ENCODE results near the gene MS4A4A. TPM values are rescaled to one million over a fixed set of nuclear protein-coding genes. Genes with fewer than 3 reads are reported as not detected.

Gene MS4A4A
- polyA plus RNA-seq, 1 donor from 2014 or later: not detected

DNA sequence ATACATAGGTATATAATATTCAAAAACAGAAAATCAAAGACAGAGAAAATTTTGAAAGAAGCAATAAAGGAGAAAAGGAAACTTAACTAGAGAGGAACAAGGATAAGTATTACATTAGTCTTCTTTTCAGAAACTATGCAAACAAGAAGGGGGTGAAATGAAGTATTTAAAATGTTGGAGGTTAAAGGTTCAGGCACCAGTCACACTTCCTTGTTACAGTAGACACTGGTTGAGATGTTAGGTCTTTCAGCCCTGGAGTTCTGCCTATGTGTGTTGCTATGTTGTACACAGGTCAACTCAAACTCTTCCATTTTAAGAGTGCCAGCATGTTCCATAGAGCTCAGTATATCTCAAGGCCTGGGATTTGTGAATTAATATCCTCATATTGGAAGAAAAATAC lies 6.0 kb upstream of the MS4A4A start (continued):
- TF ChIP-seq, protein P1, sequence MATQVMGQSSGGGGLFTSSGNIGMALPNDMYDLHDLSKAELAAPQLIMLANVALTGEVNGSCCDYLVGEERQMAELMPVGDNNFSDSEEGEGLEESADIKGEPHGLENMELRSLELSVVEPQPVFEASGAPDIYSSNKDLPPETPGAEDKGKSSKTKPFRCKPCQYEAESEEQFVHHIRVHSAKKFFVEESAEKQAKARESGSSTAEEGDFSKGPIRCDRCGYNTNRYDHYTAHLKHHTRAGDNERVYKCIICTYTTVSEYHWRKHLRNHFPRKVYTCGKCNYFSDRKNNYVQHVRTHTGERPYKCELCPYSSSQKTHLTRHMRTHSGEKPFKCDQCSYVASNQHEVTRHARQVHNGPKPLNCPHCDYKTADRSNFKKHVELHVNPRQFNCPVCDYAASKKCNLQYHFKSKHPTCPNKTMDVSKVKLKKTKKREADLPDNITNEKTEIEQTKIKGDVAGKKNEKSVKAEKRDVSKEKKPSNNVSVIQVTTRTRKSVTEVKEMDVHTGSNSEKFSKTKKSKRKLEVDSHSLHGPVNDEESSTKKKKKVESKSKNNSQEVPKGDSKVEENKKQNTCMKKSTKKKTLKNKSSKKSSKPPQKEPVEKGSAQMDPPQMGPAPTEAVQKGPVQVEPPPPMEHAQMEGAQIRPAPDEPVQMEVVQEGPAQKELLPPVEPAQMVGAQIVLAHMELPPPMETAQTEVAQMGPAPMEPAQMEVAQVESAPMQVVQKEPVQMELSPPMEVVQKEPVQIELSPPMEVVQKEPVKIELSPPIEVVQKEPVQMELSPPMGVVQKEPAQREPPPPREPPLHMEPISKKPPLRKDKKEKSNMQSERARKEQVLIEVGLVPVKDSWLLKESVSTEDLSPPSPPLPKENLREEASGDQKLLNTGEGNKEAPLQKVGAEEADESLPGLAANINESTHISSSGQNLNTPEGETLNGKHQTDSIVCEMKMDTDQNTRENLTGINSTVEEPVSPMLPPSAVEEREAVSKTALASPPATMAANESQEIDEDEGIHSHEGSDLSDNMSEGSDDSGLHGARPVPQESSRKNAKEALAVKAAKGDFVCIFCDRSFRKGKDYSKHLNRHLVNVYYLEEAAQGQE (IDR thresholded peaks at IDR 0.05; ENCODE audit: borderline replicate concordance): no peak
- TF ChIP-seq MXI1 (conservative IDR thresholded peaks at IDR 0.05; ENCODE audit: poor library complexity, severe bottlenecking): no peak

DNA sequence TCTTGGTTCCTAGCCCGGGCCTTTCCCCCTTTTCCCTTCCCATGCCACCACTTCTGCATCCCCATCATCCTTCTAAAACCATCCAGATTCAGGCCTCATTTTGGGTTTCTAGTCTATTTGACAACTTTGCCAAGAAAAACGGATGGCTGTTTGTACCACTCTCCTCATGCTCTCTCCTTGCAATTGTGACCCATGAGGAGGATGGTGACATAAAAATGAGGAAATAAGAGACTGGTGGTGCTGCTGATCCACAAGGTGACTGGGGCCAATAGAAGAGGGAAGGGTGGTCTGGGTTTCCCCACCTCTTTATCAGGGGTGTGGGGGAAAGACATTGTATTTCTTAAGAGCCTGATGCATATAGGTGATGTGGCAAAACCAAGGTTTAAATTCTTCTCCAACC lies 1.0 kb downstream of the MS4A4A start:
- Histone ChIP-seq H3K9me2 (ENCODE audit: insufficient read depth, low read length) (no peaks in the 10 kb centered on the region), H3F3A (ENCODE audit: insufficient read depth, low read length, poor library complexity, severe bottlenecking) (no peaks in the 10 kb centered on the region), H3K36me3 (ENCODE audit: insufficient read depth, low read length) (no peaks in the 10 kb centered on the region), H4K20me1 (ENCODE audit: insufficient read depth) (no peaks in the 10 kb centered on the region), H3K27me3 (ENCODE audit: insufficient read depth, low read depth, low read length) (no peaks in the 10 kb centered on the region), H3K27ac (ENCODE audit: low read length) (no peak overlapping the region), H3K9me3 (ENCODE audit: low read length) (no peaks in the 10 kb centered on the region), H3K79me2 (replicated peaks; ENCODE audit: insufficient read depth, low read length) (no peaks in the 10 kb centered on the region), H3K9ac (ENCODE audit: low read length) (no peak overlapping the region), H3K4me2 (ENCODE audit: low read length) (no peak overlapping the region), H2AFZ (ENCODE audit: low read depth, low read length) (no peak overlapping the region), H3K4me3 (ENCODE audit: low read length) (no peak overlapping the region)
- TF ChIP-seq POLR2AphosphoS5 (IDR thresholded peaks at IDR 0.05) (no peak), EZH2 (IDR thresholded peaks at IDR 0.05; ENCODE audit: borderline replicate concordance, insufficient read depth, low read length, poor library complexity, severe bottlenecking) (no peak), SMC3 (conservative IDR thresholded peaks at IDR 0.05; ENCODE audit: poor library complexity) (no peak), TAF1 (IDR thresholded peaks at IDR 0.05; ENCODE audit: low read depth) (no peak), EP300 (conservative IDR thresholded peaks at IDR 0.05; ENCODE audit: poor library complexity, severe bottlenecking) (no peak), MXI1 (conservative IDR thresholded peaks at IDR 0.05; ENCODE audit: poor library complexity, severe bottlenecking) (no peak), RAD21 (conservative IDR thresholded peaks at IDR 0.05) (no peak)
- TF ChIP-seq, protein P2, sequence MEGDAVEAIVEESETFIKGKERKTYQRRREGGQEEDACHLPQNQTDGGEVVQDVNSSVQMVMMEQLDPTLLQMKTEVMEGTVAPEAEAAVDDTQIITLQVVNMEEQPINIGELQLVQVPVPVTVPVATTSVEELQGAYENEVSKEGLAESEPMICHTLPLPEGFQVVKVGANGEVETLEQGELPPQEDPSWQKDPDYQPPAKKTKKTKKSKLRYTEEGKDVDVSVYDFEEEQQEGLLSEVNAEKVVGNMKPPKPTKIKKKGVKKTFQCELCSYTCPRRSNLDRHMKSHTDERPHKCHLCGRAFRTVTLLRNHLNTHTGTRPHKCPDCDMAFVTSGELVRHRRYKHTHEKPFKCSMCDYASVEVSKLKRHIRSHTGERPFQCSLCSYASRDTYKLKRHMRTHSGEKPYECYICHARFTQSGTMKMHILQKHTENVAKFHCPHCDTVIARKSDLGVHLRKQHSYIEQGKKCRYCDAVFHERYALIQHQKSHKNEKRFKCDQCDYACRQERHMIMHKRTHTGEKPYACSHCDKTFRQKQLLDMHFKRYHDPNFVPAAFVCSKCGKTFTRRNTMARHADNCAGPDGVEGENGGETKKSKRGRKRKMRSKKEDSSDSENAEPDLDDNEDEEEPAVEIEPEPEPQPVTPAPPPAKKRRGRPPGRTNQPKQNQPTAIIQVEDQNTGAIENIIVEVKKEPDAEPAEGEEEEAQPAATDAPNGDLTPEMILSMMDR (IDR thresholded peaks at IDR 0.05; ENCODE audit: poor library complexity, severe bottlenecking): no peak
- TF ChIP-seq, protein P1 (IDR thresholded peaks at IDR 0.05; ENCODE audit: borderline replicate concordance): no peak
